Spleen (tissue), 7 donors: Measurements from ENCODE around the gene ACTRT3.

Source experiments
- POLR2A ChIP-seq, 3 donors: fragments of 450-650 bp; IDR thresholded peaks; one replicate each; pipeline ENCODE4 v1.5.1; 2017; ENCODE audit warnings: antibody characterized with exemption in 3 of 3, mild to moderate bottlenecking in 1 of 3
- TF ChIP-seq, protein P1 (sequence below), 11 experiments: fragments of 200-600 bp in 7 of 11; fragments of 450-650 bp in 4 of 11; sonication (generic) in 4 of 11; IDR thresholded peaks in 8 of 11; conservative IDR thresholded peaks in 3 of 11; 1 replicate in 7 of 11; 2 replicates in 4 of 11; pipeline versions ENCODE4 v1.4.0 to v1.8.0; 2016 to 2021; ENCODE audit warnings: antibody characterized with exemption in 11 of 11, inconsistent platforms in 4 of 11, mild to moderate bottlenecking in 1 of 11
- donor health status: DM: no; HTN: no; CAD: no; lungs with moderate emphysema.
- donor health status: DM: no; HTN: no; CAD: no.
- donor health status: DM: no; HTN: no; CAD: no.

DNA sequence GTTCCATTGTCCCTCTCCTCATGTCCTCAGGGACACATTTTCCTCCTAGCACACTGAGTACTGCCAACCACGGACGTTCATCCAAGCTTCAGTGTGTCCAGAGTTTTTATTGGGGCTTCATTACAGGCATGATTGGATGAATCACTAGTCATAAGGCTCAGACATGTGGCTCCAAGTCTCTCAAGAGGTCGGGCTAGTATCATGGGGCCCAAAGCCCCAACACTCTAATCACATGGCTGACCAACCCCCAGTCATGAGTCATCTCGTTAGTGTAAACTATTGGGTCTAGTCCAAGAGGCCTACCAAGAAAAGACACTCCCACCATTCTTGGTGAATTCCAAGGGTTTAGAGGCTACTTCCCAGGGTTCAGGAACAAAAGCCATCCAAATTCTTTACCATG is 8.9 kb downstream of the ACTRT3 start:
- TF ChIP-seq, protein P1, sequence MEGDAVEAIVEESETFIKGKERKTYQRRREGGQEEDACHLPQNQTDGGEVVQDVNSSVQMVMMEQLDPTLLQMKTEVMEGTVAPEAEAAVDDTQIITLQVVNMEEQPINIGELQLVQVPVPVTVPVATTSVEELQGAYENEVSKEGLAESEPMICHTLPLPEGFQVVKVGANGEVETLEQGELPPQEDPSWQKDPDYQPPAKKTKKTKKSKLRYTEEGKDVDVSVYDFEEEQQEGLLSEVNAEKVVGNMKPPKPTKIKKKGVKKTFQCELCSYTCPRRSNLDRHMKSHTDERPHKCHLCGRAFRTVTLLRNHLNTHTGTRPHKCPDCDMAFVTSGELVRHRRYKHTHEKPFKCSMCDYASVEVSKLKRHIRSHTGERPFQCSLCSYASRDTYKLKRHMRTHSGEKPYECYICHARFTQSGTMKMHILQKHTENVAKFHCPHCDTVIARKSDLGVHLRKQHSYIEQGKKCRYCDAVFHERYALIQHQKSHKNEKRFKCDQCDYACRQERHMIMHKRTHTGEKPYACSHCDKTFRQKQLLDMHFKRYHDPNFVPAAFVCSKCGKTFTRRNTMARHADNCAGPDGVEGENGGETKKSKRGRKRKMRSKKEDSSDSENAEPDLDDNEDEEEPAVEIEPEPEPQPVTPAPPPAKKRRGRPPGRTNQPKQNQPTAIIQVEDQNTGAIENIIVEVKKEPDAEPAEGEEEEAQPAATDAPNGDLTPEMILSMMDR (IDR thresholded peaks at IDR 0.05 in 8 of 11, conservative IDR thresholded peaks at IDR 0.05 in 3 of 11) = no peak
- no peak for TF ChIP-seq POLR2A (IDR thresholded peaks at IDR 0.05)
